HEK293 (cell line): ENCODE results near the gene NAXE.

ENCODE experiments used
- CTCF ChIA-PET: fragments of 350-600 bp; formaldehyde crosslinking; extraction: SDS; loops from one replicate; lab custom pipeline; 2021; ENCODE audit warnings: antibody characterized with exemption; lab: Yijun Ruan, JAX
- POLR2A ChIA-PET: fragments of 300-600 bp; formaldehyde crosslinking; extraction: SDS; loops from one replicate; lab custom pipeline; 2020; ENCODE audit warnings: antibody characterized with exemption, inconsistent platforms; lab: Yijun Ruan, JAX
- H3K27ac ChIP-seq: fragments of 200-500 bp; sonication (Bioruptor generic); 2 replicates; pipeline ENCODE4 v1.5.1; 2014; ENCODE audit warnings: low read depth, low read length, control low read depth, inconsistent platforms; ENCODE audit errors: extremely low read depth
- H3K36me3 ChIP-seq, 2 experiments: fragments of 200-500 bp in 1 of 2; sonication (Bioruptor generic) in 1 of 2; 1 replicate in 1 of 2; 2 replicates in 1 of 2; pipeline ENCODE4 v1.5.1; 2014 to 2017; ENCODE audit warnings: inconsistent platforms in 2 of 2, low read length in 2 of 2; ENCODE audit not compliant: control insufficient read depth in 2 of 2, insufficient read depth in 1 of 2
- H3K4me1 ChIP-seq: fragments of 200-500 bp; sonication (Bioruptor generic); 2 replicates; pipeline ENCODE4 v1.5.1; 2014; ENCODE audit warnings: mild to moderate bottlenecking, low read length, inconsistent platforms; ENCODE audit not compliant: control insufficient read depth, insufficient read depth
- H3K4me3 ChIP-seq: 2 replicates; pipeline ENCODE4 v1.5.1; 2011; ENCODE audit warnings: low read depth, mild to moderate bottlenecking, control low read depth, low read length, moderate library complexity
- H3K9me3 ChIP-seq: fragments of 200-500 bp; sonication (Bioruptor generic); 2 replicates; pipeline ENCODE4 v1.5.1; 2014; ENCODE audit warnings: low read depth, low read length, inconsistent platforms; ENCODE audit not compliant: control insufficient read depth, insufficient read depth
- KLF8 ChIP-seq: fragments of 450-650 bp; formaldehyde crosslinking; IDR thresholded peaks from 2 replicates; pipeline ENCODE4 v1.5.1; 2016; ENCODE audit warnings: missing biosample characterization, missing genetic modification characterization
- REPIN1 ChIP-seq: fragments of 450-650 bp; formaldehyde crosslinking; IDR thresholded peaks from 2 replicates; pipeline ENCODE4 v1.5.1; 2017; ENCODE audit warnings: missing biosample characterization, missing genetic modification characterization, low read depth
- SCRT1 ChIP-seq: fragments of 450-650 bp; formaldehyde crosslinking; IDR thresholded peaks from 2 replicates; pipeline ENCODE4 v1.5.1; 2016; ENCODE audit warnings: missing biosample characterization, missing genetic modification characterization, borderline replicate concordance
- SCRT2 ChIP-seq: fragments of 450-650 bp; formaldehyde crosslinking; IDR thresholded peaks from 2 replicates; pipeline ENCODE4 v1.5.1; 2016; ENCODE audit warnings: missing biosample characterization, missing genetic modification characterization
- SP3 ChIP-seq: fragments of 450-650 bp; formaldehyde crosslinking; IDR thresholded peaks from 2 replicates; pipeline ENCODE4 v1.5.1; 2016; ENCODE audit warnings: missing biosample characterization, missing genetic modification characterization
- ZBTB11 ChIP-seq: fragments of 450-650 bp; formaldehyde crosslinking; conservative IDR thresholded peaks from 2 replicates; pipeline ENCODE4 v1.5.1; 2016; ENCODE audit warnings: low read depth, missing biosample characterization, missing genetic modification characterization
- ZBTB8A ChIP-seq: fragments of 450-650 bp; formaldehyde crosslinking; IDR thresholded peaks from 2 replicates; pipeline ENCODE4 v1.5.1; 2016; ENCODE audit warnings: missing biosample characterization, missing genetic modification characterization
- ZNF114 ChIP-seq: fragments of 450-650 bp; formaldehyde crosslinking; IDR thresholded peaks from 2 replicates; pipeline ENCODE4 v1.5.0; 2017; ENCODE audit warnings: missing biosample characterization, missing genetic modification characterization
- ZNF169 ChIP-seq: fragments of 450-650 bp; formaldehyde crosslinking; IDR thresholded peaks from 2 replicates; pipeline ENCODE4 v1.5.1; 2016; ENCODE audit warnings: missing biosample characterization, missing genetic modification characterization
- ZNF174 ChIP-seq: fragments of 450-650 bp; formaldehyde crosslinking; IDR thresholded peaks from 2 replicates; pipeline ENCODE4 v1.5.0; 2017; ENCODE audit warnings: missing biosample characterization, mild to moderate bottlenecking, missing genetic modification characterization
- ZNF530 ChIP-seq: fragments of 450-650 bp; formaldehyde crosslinking; IDR thresholded peaks from 2 replicates; pipeline ENCODE4 v1.5.1; 2016; ENCODE audit warnings: low read depth, missing biosample characterization, missing genetic modification characterization
- ZSCAN18 ChIP-seq: fragments of 450-650 bp; formaldehyde crosslinking; IDR thresholded peaks from 2 replicates; pipeline ENCODE4 v1.5.1; 2016; ENCODE audit warnings: missing biosample characterization, missing genetic modification characterization
- ZSCAN4 ChIP-seq: fragments of 450-650 bp; formaldehyde crosslinking; IDR thresholded peaks from 2 replicates; pipeline ENCODE4 v1.5.1; 2017; ENCODE audit warnings: missing biosample characterization, missing genetic modification characterization
- TF ChIP-seq, protein P1 (sequence below): fragments of 450-650 bp; formaldehyde crosslinking; IDR thresholded peaks from 2 replicates; pipeline ENCODE4 v1.5.1; 2016; ENCODE audit warnings: missing biosample characterization, missing genetic modification characterization
- TF ChIP-seq, protein P2 (sequence below): fragments of 450-650 bp; formaldehyde crosslinking; IDR thresholded peaks from 2 replicates; pipeline ENCODE4 v1.5.1; 2017; ENCODE audit warnings: missing biosample characterization, missing genetic modification characterization
- TF ChIP-seq, protein P3 (sequence below): fragments of 450-650 bp; formaldehyde crosslinking; IDR thresholded peaks from 2 replicates; pipeline ENCODE4 v1.5.1; 2016; ENCODE audit warnings: missing biosample characterization, missing genetic modification characterization
- TF ChIP-seq, protein P4 (sequence below): fragments of 450-650 bp; formaldehyde crosslinking; IDR thresholded peaks from 2 replicates; pipeline ENCODE4 v1.5.1; 2016; ENCODE audit warnings: missing biosample characterization, missing genetic modification characterization

NAXE gene

GRCh38 chr1:156596426-156596825 lies 4.8 kb downstream of the NAXE start (continued):
- TF ChIP-seq ZBTB11 (tag by site-specific recombination) (no peak), SP3 (tag by site-specific recombination) (no peak), ZBTB8A (tag by site-specific recombination) (no peak), ZNF114 (no peak), REPIN1 (tag by site-specific recombination) (no peak), ZNF169 (tag by site-specific recombination) (no peak)
- TF ChIP-seq, protein P1, sequence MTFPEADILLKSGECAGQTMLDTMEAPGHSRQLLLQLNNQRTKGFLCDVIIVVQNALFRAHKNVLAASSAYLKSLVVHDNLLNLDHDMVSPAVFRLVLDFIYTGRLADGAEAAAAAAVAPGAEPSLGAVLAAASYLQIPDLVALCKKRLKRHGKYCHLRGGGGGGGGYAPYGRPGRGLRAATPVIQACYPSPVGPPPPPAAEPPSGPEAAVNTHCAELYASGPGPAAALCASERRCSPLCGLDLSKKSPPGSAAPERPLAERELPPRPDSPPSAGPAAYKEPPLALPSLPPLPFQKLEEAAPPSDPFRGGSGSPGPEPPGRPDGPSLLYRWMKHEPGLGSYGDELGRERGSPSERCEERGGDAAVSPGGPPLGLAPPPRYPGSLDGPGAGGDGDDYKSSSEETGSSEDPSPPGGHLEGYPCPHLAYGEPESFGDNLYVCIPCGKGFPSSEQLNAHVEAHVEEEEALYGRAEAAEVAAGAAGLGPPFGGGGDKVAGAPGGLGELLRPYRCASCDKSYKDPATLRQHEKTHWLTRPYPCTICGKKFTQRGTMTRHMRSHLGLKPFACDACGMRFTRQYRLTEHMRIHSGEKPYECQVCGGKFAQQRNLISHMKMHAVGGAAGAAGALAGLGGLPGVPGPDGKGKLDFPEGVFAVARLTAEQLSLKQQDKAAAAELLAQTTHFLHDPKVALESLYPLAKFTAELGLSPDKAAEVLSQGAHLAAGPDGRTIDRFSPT = no peak
- TF ChIP-seq, all 188 proteins: peak for 0

DNA sequence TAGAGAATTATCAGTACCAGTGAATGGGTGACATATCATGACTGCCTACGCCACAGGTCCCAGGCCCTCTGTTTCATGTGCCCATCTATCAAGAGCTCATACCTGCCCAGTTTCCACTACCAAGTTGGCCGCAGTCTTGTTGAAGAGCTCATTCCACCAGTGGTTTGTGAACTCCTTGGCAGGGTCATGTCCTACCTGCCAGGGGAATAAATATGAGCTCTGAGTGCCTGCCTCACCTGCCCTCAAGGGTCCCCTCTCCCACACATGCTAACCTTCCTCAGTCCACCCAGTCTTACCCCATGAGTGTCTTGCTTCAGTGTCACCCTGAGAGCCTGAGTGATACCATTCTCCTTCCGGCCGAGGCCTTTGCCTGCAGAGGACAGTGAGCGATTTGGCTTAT lies 6.5 kb downstream of the NAXE start:
- POLR2A ChIA-PET = no interaction called here
- no peak overlapping the region for H3K4me3 ChIP-seq
- CTCF ChIA-PET = interaction anchor here (0.9 to 3.3 kb wide), 4 partner anchors 7 to 26 kb away, joined by 3 to 15 read pairs (median 8); partner anchors contain the start of gene NAXE
- peaks cover 0 to 66% of the 10 kb centered on the region in 2 experiments; a peak in 1 of 3 replicates for H3K36me3 ChIP-seq
- H3K4me1 ChIP-seq = no peaks in the 10 kb centered on the region
- H3K9me3 ChIP-seq = no peaks in the 10 kb centered on the region
- H3K27ac ChIP-seq = no peak overlapping the region
- no peak for TF ChIP-seq ZSCAN4 (tag by site-specific recombination)
- TF ChIP-seq, protein P2, sequence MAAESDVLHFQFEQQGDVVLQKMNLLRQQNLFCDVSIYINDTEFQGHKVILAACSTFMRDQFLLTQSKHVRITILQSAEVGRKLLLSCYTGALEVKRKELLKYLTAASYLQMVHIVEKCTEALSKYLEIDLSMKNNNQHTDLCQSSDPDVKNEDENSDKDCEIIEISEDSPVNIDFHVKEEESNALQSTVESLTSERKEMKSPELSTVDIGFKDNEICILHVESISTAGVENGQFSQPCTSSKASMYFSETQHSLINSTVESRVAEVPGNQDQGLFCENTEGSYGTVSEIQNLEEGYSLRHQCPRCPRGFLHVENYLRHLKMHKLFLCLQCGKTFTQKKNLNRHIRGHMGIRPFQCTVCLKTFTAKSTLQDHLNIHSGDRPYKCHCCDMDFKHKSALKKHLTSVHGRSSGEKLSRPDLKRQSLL = no peak
- TF ChIP-seq SCRT1 = no peak
- TF ChIP-seq, protein P3, sequence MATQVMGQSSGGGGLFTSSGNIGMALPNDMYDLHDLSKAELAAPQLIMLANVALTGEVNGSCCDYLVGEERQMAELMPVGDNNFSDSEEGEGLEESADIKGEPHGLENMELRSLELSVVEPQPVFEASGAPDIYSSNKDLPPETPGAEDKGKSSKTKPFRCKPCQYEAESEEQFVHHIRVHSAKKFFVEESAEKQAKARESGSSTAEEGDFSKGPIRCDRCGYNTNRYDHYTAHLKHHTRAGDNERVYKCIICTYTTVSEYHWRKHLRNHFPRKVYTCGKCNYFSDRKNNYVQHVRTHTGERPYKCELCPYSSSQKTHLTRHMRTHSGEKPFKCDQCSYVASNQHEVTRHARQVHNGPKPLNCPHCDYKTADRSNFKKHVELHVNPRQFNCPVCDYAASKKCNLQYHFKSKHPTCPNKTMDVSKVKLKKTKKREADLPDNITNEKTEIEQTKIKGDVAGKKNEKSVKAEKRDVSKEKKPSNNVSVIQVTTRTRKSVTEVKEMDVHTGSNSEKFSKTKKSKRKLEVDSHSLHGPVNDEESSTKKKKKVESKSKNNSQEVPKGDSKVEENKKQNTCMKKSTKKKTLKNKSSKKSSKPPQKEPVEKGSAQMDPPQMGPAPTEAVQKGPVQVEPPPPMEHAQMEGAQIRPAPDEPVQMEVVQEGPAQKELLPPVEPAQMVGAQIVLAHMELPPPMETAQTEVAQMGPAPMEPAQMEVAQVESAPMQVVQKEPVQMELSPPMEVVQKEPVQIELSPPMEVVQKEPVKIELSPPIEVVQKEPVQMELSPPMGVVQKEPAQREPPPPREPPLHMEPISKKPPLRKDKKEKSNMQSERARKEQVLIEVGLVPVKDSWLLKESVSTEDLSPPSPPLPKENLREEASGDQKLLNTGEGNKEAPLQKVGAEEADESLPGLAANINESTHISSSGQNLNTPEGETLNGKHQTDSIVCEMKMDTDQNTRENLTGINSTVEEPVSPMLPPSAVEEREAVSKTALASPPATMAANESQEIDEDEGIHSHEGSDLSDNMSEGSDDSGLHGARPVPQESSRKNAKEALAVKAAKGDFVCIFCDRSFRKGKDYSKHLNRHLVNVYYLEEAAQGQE (tag by site-specific recombination) = no peak
- TF ChIP-seq, protein P4, sequence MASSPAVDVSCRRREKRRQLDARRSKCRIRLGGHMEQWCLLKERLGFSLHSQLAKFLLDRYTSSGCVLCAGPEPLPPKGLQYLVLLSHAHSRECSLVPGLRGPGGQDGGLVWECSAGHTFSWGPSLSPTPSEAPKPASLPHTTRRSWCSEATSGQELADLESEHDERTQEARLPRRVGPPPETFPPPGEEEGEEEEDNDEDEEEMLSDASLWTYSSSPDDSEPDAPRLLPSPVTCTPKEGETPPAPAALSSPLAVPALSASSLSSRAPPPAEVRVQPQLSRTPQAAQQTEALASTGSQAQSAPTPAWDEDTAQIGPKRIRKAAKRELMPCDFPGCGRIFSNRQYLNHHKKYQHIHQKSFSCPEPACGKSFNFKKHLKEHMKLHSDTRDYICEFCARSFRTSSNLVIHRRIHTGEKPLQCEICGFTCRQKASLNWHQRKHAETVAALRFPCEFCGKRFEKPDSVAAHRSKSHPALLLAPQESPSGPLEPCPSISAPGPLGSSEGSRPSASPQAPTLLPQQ = no peak
- no peak for TF ChIP-seq ZSCAN18 (tag by site-specific recombination)
- TF ChIP-seq ZNF530 = no peak
- no peak for TF ChIP-seq ZNF174
- TF ChIP-seq KLF8 (tag by site-specific recombination) = no peak
- TF ChIP-seq SCRT2 (tag by site-specific recombination) = no peak
- no peak for TF ChIP-seq ZNF114
